Right atrium auricular region (tissue), 2 donors: ENCODE data around the gene RANBP6. TPM values are rescaled to one million over a fixed set of nuclear protein-coding genes. Genes with fewer than 3 reads are reported as not detected.

Experiments
- DNase-seq: peaks from one replicate; pipeline ENCODE4 v3.0.0-alpha.2; 2019; ENCODE audit warnings: low spot score
- H3K27ac ChIP-seq, 2 donors: fragments of 200-600 bp; sonication (generic); 1 replicate in 1 of 2; 2 replicates in 1 of 2; pipeline ENCODE4 v1.5.1; 2016 to 2019
- H3K27me3 ChIP-seq, 2 donors: fragments of 200-600 bp; sonication (generic); one replicate each; pipeline versions ENCODE4 v1.5.1 to v1.6.0; 2017 to 2019
- H3K36me3 ChIP-seq: fragments of 200-600 bp; sonication (generic); one replicate; pipeline ENCODE4 v1.5.1; 2016
- H3K4me1 ChIP-seq, 2 donors: fragments of 200-600 bp; sonication (generic); one replicate each; pipeline versions ENCODE4 v1.5.1 to v1.6.0; 2017 to 2019
- H3K4me3 ChIP-seq, 2 donors: fragments of 200-600 bp; sonication (generic); 1 replicate in 1 of 2; 2 replicates in 1 of 2; pipeline ENCODE4 v1.5.1; 2017 to 2019; ENCODE audit warnings: mild to moderate bottlenecking in 1 of 2, moderate library complexity in 1 of 2
- H3K9me3 ChIP-seq, 2 donors: fragments of 200-600 bp; sonication (generic); one replicate each; pipeline ENCODE4 v1.5.1; 2019
- CTCF ChIP-seq, 2 donors: fragments of 200-600 bp; sonication (generic); IDR thresholded peaks; one replicate each; pipeline ENCODE4 v1.5.1; 2019; ENCODE audit warnings: antibody characterized with exemption in 2 of 2
- total RNA-seq, 2 donors: library from RNA; depleted of rRNA; stranded (reverse); fragments of >200 nt; gene quantifications; one replicate each; pipeline ENCODE4 v1.1.0, GENCODE V29; 2016

Gene RANBP6
- total RNA-seq, 2 donors from 2014 or later = 17.6 to 22.1 TPM

- H3K4me1 ChIP-seq = peaks cover 0 to 20% of the 10 kb centered on the region in 2 donors
- H3K27me3 ChIP-seq = no peaks in the 10 kb centered on the region
- no peaks in the 10 kb centered on the region for H3K36me3 ChIP-seq
- no peak for TF ChIP-seq CTCF (IDR thresholded peaks at IDR 0.05)
- DNase-seq = no peak
- no peak overlapping the region for H3K4me3 ChIP-seq
- no peak overlapping the region for H3K27ac ChIP-seq
- H3K9me3 ChIP-seq = no peaks in the 10 kb centered on the region
These were observed 15.9 kb downstream of the RANBP6 start for GRCh38 chr9:5999443-6000101.

GRCh38 chr9:5994493-5994892, 20.9 kb downstream of the RANBP6 start:
- Histone ChIP-seq H3K36me3 (no peaks in the 10 kb centered on the region), H3K4me3 (no peak overlapping the region), H3K27ac (no peak overlapping the region), H3K27me3 (no peaks in the 10 kb centered on the region), H3K4me1 (peaks cover 0 to 25% of the 10 kb centered on the region in 2 donors), H3K9me3 (no peaks in the 10 kb centered on the region)
- DNase-seq = no peak
- no peak for TF ChIP-seq CTCF (IDR thresholded peaks at IDR 0.05)

GRCh38 chr9:5988265-5988664, 27.2 kb downstream of the RANBP6 start:
- Histone ChIP-seq H3K9me3 (no peaks in the 10 kb centered on the region), H3K27me3 (no peaks in the 10 kb centered on the region), H3K27ac (peak overlapping the region; percentile 53 to 69), H3K36me3 (peaks cover 6% of the 10 kb centered on the region), H3K4me3 (no peak overlapping the region), H3K4me1 (peaks cover 0 to 7% of the 10 kb centered on the region in 2 donors)
- no peak for TF ChIP-seq CTCF (IDR thresholded peaks at IDR 0.05)
- DNase-seq = no peak

- Histone ChIP-seq H3K27ac (no peak overlapping the region), H3K9me3 (no peaks in the 10 kb centered on the region), H3K36me3 (peaks cover 6% of the 10 kb centered on the region), H3K4me1 (peaks cover 0 to 11% of the 10 kb centered on the region in 2 donors), H3K4me3 (no peak overlapping the region), H3K27me3 (no peaks in the 10 kb centered on the region)
- no peak for DNase-seq
- TF ChIP-seq CTCF (IDR thresholded peaks at IDR 0.05) = no peak
These were observed 32.4 kb downstream of the RANBP6 start for GRCh38 chr9:5983042-5983441.

- H3K27ac ChIP-seq = no peak overlapping the region
- no peak for DNase-seq
- no peaks in the 10 kb centered on the region for H3K9me3 ChIP-seq
- H3K4me1 ChIP-seq = peaks cover 0 to 8% of the 10 kb centered on the region in 2 donors
- no peak overlapping the region for H3K4me3 ChIP-seq
- no peaks in the 10 kb centered on the region for H3K27me3 ChIP-seq
- no peak for TF ChIP-seq CTCF (IDR thresholded peaks at IDR 0.05)
- H3K36me3 ChIP-seq = peaks cover 6% of the 10 kb centered on the region
These were observed 33.1 kb downstream of the RANBP6 start for GRCh38 chr9:5982317-5982716.

GRCh38 chr9:5978523-5978922, 36.9 kb downstream of the RANBP6 start:
- peaks cover 0 to 20% of the 10 kb centered on the region in 2 donors for H3K4me1 ChIP-seq
- H3K36me3 ChIP-seq = no peaks in the 10 kb centered on the region
- no peak overlapping the region for H3K4me3 ChIP-seq
- H3K27me3 ChIP-seq = no peaks in the 10 kb centered on the region
- no peak for DNase-seq
- no peak overlapping the region for H3K27ac ChIP-seq
- no peaks in the 10 kb centered on the region for H3K9me3 ChIP-seq
- no peak for TF ChIP-seq CTCF (IDR thresholded peaks at IDR 0.05)
